Fibroblast of skin of left quadriceps (primary cell): ENCODE measurements around the gene ATE1.
"Not testable (repeated sequence)": the region's sequence is repeated elsewhere in the genome, so short reads cannot be mapped to it uniquely, and the experiment has no call there.

Experiments used
- DNase-seq, 2 experiments: peaks; one replicate each; pipeline ENCODE4 v3.0.0-alpha.2; 2013; ENCODE audit warnings: low read depth in 2 of 2

The ATE1 gene

GRCh38 chr10:121788115-121788514 lies 139.7 kb downstream of the ATE1 start:
- DNase-seq, result no peak

DNA sequence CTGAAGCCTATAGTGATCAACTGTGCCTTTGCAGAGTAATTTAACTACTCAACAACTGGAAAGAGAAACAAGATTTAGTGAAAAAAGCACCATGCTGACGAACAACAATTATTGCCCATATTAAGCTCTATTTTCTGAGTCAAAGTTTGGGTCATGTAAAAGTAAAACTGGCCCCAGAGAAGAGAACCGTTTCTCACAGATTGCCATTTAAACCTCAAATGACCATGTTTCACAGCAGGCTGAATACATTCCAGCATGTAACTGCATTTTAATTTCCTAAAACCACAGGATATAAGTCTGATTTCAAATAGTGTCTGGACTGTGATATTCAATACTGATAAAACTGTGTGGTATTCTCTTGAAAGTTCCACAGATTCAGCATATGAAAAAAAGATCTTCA lies 140.7 kb downstream of the ATE1 start:
- DNase-seq, result no peak

DNA sequence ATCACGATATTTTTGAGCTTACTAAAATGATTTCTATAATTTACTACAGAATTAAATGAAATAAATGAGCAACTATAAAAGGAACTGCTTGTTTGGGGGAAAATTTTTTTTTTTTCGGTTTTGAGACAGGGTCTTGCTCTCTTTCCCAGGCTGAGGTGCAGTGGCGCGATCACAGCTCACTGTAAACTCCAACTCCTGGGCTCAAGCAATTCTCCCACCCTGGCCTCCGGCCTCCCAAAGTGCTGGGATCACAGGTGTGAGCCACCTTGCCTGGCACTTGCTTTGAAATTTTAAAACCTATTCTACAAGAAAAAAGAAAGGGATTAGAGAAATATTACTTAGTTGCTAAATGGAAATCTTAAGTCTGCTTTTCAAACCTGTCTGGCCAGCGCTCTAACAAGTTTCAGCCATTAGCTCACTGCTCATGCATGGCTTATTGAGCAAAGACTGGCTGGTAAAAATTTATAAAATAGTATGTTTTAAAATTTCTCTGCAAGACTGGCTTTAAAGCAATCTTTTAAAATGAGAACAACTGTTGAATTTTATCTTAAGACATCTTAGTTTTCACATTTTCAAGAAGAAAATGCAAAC lies 144.0 kb downstream of the ATE1 start:
- DNase-seq, result no peak

- DNase-seq, result no peak
Observed at GRCh38 chr10:121781101-121781500, 146.7 kb downstream of the ATE1 start.

DNA sequence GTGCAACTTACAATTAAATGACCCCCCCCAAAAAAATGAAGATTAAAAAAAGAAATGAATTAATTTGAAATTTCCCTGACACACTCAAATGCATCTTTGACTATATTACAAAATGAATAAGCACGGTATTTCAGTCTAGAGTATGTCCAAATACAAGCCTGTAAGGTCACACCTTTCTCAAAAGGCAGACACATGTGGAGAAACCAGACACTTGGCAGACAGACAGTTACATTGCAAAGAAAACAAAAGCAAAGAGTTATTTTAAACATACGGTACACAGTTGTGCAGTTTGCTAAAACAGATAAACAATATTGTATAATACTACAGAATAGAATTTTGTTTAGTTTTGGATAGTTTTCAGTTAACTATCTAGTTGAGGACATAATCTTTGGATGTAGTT lies 153.0 kb downstream of the ATE1 start:
- DNase-seq, result no peak

DNA sequence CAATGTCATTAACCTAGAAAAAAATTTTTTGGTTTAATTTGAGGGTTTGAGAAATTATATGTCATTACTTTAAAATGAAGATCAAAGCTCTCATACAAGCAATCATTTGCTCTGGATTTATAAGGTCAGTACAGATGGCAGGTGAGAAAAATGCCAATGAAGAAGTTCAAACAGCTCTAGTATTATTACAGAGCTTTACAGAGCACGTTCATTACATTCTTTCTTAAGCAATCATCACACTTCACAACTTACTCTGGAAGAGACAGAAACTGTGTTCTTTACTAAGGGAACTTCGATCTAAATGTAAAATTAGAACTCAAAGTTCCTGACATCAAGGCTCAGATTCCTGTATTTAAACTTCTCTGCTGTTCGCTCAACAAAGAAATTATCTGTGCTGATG lies 153.4 kb downstream of the ATE1 start:
- DNase-seq, result no peak

DNA sequence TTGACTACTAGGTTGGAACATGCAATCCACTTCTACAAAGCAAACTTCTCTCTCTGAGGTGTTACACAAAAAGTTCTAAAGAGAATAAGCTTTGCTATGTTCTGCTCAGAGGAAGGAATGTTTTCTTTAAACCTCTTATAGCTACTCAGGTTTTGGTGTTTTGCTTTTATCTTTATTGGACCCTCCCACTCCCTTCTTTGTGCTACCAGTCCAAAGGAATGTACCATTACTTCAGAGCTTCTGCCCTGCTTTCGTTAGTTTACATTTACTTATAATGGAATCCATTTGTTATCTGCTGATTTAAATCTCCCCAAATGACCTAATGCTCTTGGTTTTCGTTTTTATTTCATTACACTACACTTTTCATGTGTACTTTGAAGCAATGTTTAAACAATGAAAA lies 154.9 kb downstream of the ATE1 start:
- DNase-seq, result no peak

GRCh38 chr10:121772406-121772805 lies 155.4 kb downstream of the ATE1 start:
- DNase-seq, result peak; percentile 64 to 66

DNA sequence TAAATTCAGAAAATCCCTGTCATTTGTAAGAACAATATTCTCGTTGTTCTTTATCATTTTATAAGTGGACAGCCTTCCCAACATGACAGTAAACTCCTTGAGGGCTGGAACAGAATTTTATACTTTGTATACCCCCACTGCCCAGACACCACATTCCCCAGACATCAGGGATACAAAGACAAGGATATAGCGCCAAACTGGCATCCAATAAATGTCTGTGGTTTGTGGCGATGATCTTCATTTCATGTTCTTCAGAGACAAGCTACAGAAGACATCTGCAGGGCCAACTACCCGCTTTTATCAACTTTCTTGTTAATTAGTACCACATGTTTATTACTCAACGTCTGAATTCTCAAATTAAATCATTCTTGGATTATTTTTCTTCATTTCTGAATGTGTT lies 155.9 kb downstream of the ATE1 start:
- DNase-seq, result peak; percentile 70 to 75

DNA sequence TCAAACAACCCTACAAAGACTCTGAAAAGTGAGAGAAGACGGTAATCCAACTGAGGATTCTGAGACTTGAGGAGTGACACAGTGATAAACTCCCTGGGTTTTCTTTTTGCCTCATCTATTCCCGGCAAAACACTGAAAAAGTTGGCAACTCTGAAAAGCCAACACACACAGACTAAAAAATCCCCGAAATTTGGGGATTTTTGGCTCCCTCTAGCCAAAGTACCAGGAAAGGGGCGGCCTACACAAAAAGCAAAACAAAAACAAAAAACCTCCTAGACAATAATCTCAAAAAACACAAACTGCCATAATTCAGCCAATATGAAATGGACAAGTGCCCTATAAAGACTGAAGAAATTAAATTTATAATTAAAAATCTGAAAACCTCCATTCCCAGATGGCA lies 161.4 kb downstream of the ATE1 start:
- DNase-seq, result no peak

GRCh38 chr10:121765204-121765603 lies 162.6 kb downstream of the ATE1 start:
- DNase-seq, result no peak

DNA sequence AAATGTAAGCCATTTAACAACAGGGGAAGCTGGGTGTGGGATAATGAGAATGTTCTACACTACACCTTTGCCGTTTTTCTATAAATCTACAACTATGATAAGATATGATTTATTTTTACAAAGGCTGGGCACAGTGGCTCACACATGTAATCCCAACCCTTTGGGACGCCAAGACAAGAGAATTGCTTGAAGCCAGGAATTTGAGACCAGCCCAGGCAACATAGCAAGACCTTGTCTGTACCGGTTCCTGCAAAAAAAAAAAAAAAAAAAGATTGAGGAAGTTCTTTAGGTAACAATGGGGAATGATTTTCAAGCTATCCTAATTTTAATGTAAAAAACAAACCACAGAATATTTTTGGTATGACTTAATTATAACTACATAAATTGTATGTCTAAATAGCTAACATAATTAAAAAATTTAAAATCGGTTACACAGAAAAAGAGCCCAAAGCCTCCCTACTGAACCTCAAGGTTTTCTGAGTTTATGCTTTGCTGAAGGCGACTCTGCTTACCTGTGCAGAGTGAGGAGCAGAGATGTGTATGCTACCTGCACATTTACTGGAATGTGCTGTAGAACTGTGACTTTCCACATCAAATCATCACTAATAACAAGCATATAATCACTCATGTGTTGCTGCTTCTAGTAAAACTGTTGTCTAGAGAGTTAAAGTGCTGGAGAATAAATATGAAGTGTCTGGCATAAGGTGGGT lies 163.4 kb downstream of the ATE1 start:
- no peak for DNase-seq

DNA sequence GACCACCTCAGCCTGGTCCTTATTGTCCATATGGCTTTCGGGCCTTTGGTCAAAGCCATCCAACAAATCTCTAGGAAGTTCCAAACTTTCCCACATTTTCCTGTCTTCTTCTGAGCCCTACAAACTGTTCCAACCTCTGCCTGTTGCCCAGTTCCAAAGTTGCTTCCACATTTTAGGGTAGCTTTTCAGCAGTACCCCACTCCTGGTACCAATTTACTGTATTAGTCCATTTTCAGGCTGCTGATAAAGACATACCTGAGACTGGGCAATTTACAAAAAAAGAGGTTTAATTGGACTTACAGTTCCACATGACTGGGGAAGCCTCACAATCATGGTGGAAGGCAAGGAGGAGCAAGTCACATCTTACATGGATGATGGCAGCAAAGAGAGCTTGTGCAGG lies 170.6 kb downstream of the ATE1 start:
- DNase-seq, result not testable (repeated sequence)

DNA sequence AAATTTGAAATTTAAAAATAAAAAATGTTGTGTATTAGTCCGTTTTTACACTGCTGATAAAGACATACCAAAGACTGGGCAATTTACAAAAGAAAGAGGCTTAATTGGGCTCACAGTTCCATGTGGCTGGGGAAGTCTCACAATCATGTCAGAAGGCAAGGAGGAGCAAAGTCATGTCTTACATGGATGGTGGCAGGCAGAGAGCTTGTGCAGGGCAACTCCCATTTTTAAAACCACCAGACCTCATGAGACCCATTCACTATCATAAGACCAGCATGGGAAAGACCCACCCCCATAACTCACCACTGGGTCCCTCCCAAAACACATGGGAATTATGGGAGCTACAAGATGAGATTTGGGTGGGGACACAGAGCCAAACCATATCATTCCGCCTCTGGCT lies 172.3 kb downstream of the ATE1 start:
- DNase-seq, result not testable (repeated sequence)

GRCh38 chr10:121754666-121755065 lies 173.2 kb downstream of the ATE1 start:
- DNase-seq, result no peak

- peak; percentile 65 to 69 for DNase-seq
Observed at GRCh38 chr10:121753726-121754476, 173.9 kb downstream of the ATE1 start.

- no peak for DNase-seq
Observed at GRCh38 chr10:121751191-121751760, 176.6 kb downstream of the ATE1 start.

DNA sequence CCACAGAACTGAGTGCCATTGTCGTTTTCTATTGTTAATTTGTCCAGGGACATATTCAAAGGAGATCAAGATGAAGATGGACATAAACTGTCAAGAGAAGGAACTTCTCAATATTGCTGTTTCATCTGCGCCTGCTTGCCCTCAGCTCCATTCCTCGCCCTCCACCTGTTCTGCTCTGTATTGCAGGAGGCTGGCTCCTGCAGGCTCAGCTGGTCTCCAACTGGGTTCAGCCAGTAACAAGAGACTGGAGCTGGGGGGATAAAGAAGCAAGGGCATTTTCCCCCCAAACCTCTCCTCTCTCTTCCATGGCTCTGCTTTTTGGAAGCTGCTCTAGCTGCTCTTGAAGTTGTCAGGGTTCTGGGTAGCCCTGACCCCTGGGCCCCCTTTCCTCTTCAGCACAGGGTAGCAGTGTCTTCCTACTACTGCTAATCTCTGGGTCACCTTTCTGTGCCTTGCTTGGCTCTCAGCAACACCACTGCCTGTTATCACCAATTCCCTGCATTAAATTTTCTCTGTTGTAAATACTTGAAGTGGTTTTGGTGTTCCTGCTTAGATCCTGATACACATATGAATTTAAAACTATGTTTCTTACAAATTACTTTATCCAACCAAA lies 180.6 kb downstream of the ATE1 start:
- no peak for DNase-seq

DNA sequence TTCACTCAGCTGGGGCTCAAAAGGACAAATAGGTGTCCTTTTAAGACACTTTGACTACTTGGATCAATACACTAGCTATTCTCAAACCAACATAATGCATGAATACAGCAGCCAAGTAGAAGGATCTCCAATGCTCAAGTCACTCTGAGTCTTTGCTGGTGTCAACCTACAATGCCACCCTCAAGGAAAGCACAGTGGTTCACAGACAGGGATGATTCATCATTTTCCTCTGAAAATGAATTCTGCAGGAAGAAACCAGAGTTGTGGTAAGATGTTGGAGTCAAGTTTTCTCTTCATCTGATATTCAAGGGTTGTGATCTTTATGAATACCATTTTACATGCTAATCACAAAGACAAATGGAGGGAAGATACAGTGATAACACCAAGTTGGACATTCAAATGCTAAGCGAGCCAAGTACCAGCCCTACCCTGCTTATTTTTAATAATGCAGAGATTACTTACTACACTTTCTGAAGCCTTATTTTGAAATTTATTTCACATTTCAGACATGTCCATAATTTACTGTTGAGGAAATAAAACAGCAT lies 186.5 kb downstream of the ATE1 start:
- DNase-seq, result no peak

- DNase-seq, result no peak
Observed at GRCh38 chr10:121740069-121740468, 187.8 kb downstream of the ATE1 start.

- no peak for DNase-seq
Observed at GRCh38 chr10:121739114-121739513, 188.7 kb downstream of the ATE1 start.
